GM10248 (cell line): ENCODE data around the gene MAST1.

Experiments
- CTCF ChIA-PET: fragments of 300-600 bp; sonication (Branson Sonifier 250); formaldehyde crosslinking; extraction: SDS; loops from one replicate; lab custom pipeline; 2021; ENCODE audit warnings: antibody characterized with exemption; lab: Yijun Ruan, JAX
- POLR2A ChIA-PET: fragments of 350-650 bp; sonication (Branson Sonifier 250); formaldehyde crosslinking; extraction: SDS; loops from one replicate; lab custom pipeline; 2020; ENCODE audit warnings: antibody characterized with exemption; lab: Yijun Ruan, JAX
- DNase-seq: peaks from one replicate; pipeline ENCODE4 v3.0.0; 2012; ENCODE audit errors: extremely low spot score
- TF ChIP-seq, protein P1 (sequence below): IDR thresholded peaks from 2 replicates; pipeline ENCODE4 v1.5.1; 2012; ENCODE audit warnings: mild to moderate bottlenecking, low read depth; ENCODE audit errors: extremely low read depth, missing control alignments, control extremely low read depth

The MAST1 gene

DNA sequence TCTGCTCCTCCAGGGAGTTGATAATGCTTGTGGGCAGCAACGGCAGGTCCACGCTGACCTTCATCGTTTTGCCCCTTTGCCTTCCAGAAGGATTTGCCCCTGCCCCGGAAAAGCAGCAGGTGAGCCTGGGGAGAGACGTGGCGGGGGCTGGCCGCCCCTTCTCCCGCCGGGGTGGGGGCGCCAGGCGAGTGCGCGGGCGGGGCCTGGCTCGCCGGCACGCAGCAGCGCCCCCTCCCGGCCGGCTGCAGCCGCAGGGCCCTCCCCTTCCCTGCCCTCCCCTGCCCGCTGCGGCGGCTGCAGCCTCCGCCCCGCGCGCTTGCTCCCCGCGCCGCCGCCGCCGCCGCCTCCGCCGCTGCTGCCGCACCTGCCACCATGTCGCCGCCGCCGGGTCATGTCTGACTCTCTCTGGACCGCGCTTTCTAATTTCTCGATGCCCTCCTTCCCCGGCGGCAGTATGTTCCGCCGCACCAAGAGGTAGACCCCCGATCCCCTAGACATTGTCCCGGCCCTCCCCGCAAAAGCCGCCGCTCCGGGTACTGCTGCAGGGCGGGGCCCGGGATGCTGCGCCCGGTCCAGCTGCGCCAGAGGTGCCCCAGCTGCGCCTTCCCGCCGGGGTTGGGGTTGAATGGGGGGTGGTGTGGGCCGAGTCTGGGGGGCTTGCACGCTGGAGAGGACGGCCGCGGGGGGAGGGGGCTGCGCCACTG is at the start of gene MAST1:
MAST1 (plus strand) TSS at position 334 of the 704 bp plus-strand sequence; CDS start at position 392, 58 bp downstream.
- TF ChIP-seq, protein P1, sequence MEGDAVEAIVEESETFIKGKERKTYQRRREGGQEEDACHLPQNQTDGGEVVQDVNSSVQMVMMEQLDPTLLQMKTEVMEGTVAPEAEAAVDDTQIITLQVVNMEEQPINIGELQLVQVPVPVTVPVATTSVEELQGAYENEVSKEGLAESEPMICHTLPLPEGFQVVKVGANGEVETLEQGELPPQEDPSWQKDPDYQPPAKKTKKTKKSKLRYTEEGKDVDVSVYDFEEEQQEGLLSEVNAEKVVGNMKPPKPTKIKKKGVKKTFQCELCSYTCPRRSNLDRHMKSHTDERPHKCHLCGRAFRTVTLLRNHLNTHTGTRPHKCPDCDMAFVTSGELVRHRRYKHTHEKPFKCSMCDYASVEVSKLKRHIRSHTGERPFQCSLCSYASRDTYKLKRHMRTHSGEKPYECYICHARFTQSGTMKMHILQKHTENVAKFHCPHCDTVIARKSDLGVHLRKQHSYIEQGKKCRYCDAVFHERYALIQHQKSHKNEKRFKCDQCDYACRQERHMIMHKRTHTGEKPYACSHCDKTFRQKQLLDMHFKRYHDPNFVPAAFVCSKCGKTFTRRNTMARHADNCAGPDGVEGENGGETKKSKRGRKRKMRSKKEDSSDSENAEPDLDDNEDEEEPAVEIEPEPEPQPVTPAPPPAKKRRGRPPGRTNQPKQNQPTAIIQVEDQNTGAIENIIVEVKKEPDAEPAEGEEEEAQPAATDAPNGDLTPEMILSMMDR: peak; percentile 81
- ChIA-PET CTCF (interaction anchor here (0.6 to 1.3 kb wide), 6 partner anchors 8 to 81 kb away, joined by 3 to 7 read pairs (median 4); no protein-coding TSS in a partner anchor), POLR2A (no interaction called here)
- peak; percentile 86 for DNase-seq

DNA sequence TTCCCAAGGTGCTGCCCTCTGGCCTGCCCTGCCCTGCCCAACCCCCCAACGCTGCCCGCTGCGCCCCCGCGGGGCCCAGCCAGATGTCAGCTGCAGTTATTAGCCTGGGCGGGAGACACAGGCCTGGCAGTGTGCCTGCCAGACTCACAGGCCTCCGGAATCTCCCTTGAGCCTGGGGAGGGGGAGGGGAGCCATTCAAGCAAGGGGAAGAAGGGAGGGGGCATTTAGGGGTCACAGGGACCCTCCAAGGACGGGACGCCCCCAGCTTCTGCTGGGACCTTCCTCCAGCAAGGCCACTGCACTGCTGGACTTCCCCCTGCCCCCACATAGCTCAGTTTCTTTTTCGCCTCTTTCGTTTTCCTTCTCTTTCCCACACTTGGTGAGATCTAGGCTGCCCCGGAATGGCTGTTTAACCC is 49.6 kb upstream of the MAST1 start:
- POLR2A ChIA-PET: interaction anchor here (0.6 to 1.6 kb wide), 3 partner anchors 10 to 16 kb away, joined by 4 to 9 read pairs (median 4); no protein-coding TSS in a partner anchor
- CTCF ChIA-PET: interaction anchor here (1.2 to 4.3 kb wide), 5 partner anchors 11 to 59 kb away, joined by 4 to 62 read pairs (median 6); no protein-coding TSS in a partner anchor
- DNase-seq: peak; percentile 78
- TF ChIP-seq, protein P1: peak; percentile 27

DNA sequence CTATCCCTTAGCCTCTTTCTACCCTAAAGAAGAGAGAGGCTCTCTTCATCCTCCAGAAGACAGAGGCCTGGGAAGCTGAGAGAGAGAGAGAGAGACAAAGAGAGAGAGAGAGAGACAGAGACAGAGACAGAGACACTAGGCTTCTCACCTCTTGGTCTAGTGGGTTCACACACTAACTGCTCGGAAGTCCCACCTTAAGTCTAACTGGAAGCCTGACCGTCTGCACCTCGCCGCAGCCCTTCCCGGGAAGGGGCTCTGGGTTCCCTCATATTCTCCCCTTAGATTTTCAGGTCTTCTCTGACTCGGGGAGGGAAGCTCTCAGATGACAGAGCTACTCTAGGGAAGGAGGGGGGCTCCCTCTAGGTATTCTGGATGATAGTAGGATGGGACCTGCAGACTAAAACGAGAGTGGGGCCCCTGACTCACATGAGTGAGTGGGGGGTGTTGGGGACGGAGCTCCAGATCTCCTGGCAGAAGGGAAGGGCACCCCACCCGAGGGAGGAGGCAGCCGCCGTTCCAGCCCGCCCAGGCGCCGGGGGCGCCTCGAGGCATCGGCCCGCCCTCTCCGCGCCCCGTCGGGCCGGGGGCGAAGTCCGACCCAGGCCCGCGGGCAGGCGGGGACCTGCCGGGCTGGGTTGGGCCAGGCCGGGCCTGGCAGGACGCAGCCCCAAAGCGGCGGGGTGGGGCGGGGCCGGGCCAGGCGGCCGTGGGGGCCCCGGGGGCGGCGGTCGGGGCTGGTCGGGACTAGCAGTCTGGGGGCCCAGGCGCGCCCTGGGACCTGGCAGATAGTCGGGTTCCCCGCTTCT is 49.0 kb upstream of the MAST1 start:
- TF ChIP-seq, protein P1: no peak
- CTCF ChIA-PET: interaction anchor here (1.2 to 4.3 kb wide), 4 partner anchors 12 to 59 kb away, joined by 5 to 62 read pairs (median 7); no protein-coding TSS in a partner anchor
- POLR2A ChIA-PET: interaction anchor here (1.4 to 1.6 kb wide), 2 partner anchors 10 to 11 kb away, joined by 4 to 9 read pairs; no protein-coding TSS in a partner anchor
- no peak for DNase-seq

DNA sequence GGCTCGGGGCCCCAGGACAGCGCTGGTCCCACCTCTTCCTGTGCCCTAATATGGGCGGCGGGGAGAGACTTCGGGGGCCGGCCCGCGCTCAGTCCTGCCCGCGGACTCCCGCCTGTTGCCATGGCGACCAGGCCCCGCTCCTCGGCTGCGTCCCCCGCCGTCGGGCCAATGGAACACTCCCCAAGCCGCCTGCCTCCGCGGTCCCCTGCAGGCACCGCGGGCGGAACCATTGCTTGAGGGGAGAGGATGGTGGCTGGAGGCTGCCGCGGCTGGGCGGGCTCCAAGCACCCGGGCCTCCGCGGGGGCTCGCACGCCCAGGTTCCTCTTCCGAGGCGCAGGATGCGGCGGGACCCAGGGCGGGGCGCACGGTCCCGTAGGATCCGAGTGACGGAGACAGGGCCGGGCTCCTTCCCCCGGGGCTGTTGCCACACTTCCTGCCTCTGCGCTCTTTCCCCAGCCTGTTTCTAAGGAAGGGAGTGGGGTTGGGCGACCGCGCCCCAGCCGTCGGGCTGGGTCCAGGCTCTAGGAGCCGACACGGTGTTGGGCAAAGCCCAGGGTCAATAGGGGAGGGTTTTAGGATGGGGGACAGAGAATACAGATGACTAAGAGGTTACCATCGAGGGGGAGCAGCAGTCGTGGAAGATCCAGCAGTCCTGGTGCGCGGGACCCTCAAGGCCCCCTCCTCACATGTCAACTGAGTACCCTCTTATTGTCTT is 48.3 kb upstream of the MAST1 start:
- POLR2A ChIA-PET: interaction anchor here (1.4 to 3.6 kb wide), 3 partner anchors 7 to 12 kb away, joined by 4 to 70 read pairs (median 9); no protein-coding TSS in a partner anchor
- DNase-seq: peak; percentile 94
- TF ChIP-seq, protein P1: no peak
- CTCF ChIA-PET: interaction anchor here (1.2 to 17.0 kb wide), 5 partner anchors 13 to 32 kb away, joined by 6 to 550 read pairs (median 62); partner anchors contain the start of gene HOOK2

DNA sequence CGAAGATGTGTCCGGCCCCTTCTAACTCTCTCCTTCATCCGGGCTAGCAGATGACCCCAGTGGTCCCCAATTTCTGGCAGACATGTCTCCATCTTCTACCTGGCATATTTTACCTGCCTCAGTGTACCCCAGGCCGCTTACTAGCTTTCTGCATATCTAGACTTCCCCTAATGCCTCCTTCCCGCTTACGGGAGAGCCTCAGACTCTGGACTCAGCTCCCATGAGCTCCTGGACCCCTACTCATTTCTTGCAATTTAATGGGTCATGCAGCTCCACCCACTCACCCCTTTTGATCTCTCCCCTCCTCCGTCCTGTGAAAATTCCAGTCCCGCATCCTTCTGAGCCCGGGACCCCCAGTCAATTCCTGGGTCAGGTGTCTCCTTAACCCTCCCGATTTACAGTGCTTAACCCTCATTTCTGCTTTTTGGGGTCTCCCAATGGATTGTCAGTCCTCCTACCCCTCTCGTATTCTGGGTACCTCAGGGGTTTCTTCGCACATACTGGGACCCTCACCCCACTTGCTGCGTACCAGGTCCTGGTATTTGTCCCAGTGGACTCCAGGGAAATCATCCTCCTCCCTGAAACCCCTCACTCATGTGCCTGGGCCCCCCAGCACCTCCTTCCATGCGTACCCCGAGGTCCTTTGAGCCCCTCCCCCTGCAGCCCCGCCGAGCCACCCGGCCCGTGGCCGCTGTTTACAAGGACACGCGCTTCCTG is 47.5 kb upstream of the MAST1 start:
- TF ChIP-seq, protein P1: no peak
- ChIA-PET POLR2A (interaction anchor here (0.5 to 3.6 kb wide), 24 partner anchors 8 to 866 kb away, joined by 3 to 110 read pairs (median 6); partner anchors contain the start of genes GCDH, GET3, MAN2B1 and PRDX2), CTCF (interaction anchor here (1.2 to 17.0 kb wide), 5 partner anchors 13 to 57 kb away, joined by 3 to 550 read pairs (median 6); partner anchors contain the start of genes HOOK2 and RNASEH2A)
- no peak for DNase-seq
